Tibial nerve (tissue), 4 donors: Measurements from ENCODE around the gene GNAI2.
A peak's percentile ranks its signal among the peaks of the same experiment; 100 is the strongest.

ENCODE experiments used
- EP300 ChIP-seq, 2 donors: sonication (generic); formaldehyde crosslinking; IDR thresholded peaks; one replicate each; pipeline ENCODE4 v1.6.1; 2017; ENCODE audit warnings: antibody characterized with exemption in 2 of 2, mild to moderate bottlenecking in 1 of 2
- TF ChIP-seq, protein P1 (sequence below), 5 experiments: fragments of 200-600 bp in 3 of 5; fragments of 450-650 bp in 2 of 5; sonication (generic) in 3 of 5; IDR thresholded peaks; one replicate each; pipeline ENCODE4 v1.5.1; 2016 to 2019; ENCODE audit warnings: antibody characterized with exemption in 5 of 5, mild to moderate bottlenecking in 3 of 5, moderate library complexity in 2 of 5

DNA sequence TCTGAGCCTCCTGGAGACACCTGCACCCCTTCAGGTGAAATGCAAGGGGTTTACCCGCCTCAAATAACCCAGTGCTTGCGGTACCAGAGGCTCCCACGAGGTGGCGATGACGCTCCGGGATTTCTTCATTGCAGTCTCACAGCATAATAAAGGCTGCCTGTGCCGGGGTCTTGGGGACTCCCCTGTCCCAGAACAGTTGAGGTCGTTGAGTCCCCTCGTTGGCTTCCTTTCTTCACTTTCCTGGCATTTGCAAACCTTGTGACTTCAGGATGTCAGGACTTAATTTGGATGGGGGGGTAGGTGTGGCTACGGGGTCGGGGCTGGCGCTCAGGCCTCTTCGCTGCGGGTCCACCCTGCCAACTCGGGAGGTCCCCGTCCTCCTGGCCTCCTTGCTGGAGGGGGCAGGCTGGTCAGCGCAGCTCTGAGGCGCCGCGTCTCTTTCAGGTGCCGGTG, 43.3 kb upstream of the GNAI2 start:
- TF ChIP-seq, protein P1, sequence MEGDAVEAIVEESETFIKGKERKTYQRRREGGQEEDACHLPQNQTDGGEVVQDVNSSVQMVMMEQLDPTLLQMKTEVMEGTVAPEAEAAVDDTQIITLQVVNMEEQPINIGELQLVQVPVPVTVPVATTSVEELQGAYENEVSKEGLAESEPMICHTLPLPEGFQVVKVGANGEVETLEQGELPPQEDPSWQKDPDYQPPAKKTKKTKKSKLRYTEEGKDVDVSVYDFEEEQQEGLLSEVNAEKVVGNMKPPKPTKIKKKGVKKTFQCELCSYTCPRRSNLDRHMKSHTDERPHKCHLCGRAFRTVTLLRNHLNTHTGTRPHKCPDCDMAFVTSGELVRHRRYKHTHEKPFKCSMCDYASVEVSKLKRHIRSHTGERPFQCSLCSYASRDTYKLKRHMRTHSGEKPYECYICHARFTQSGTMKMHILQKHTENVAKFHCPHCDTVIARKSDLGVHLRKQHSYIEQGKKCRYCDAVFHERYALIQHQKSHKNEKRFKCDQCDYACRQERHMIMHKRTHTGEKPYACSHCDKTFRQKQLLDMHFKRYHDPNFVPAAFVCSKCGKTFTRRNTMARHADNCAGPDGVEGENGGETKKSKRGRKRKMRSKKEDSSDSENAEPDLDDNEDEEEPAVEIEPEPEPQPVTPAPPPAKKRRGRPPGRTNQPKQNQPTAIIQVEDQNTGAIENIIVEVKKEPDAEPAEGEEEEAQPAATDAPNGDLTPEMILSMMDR (IDR thresholded peaks at IDR 0.05) = peak; percentile 88 to 94 (median 92)
- no peak for TF ChIP-seq EP300 (IDR thresholded peaks at IDR 0.05)
